GM12872 (cell line): ENCODE results near the gene ACOT11.

Source experiments
- TF ChIP-seq, protein P1 (sequence below): IDR thresholded peaks from 3 replicates; pipeline ENCODE4 v1.5.1; 2011; ENCODE audit warnings: low read depth, mild to moderate bottlenecking, low read length, moderate library complexity; ENCODE audit not compliant: insufficient read depth

Gene ACOT11

DNA sequence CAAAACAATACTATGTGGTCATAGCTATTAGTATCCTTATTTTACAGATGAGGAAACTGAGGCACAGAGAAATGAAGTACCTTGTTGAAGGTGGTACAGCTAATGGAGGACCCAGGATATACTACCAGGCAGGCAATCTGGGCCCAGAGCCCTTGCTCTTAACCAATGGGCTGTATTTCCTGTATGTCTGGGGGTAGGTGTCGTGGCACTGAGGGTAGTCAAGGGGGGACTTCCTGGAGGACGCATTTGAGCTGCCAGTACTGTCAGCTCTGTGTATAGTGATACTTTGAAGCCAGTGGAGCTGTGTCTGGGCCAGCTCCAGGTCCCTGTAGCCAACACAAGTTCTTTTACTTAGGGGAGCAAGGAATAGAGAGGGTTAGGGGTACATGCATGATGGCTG, 40.3 kb downstream of the ACOT11 start:
- TF ChIP-seq, protein P1, sequence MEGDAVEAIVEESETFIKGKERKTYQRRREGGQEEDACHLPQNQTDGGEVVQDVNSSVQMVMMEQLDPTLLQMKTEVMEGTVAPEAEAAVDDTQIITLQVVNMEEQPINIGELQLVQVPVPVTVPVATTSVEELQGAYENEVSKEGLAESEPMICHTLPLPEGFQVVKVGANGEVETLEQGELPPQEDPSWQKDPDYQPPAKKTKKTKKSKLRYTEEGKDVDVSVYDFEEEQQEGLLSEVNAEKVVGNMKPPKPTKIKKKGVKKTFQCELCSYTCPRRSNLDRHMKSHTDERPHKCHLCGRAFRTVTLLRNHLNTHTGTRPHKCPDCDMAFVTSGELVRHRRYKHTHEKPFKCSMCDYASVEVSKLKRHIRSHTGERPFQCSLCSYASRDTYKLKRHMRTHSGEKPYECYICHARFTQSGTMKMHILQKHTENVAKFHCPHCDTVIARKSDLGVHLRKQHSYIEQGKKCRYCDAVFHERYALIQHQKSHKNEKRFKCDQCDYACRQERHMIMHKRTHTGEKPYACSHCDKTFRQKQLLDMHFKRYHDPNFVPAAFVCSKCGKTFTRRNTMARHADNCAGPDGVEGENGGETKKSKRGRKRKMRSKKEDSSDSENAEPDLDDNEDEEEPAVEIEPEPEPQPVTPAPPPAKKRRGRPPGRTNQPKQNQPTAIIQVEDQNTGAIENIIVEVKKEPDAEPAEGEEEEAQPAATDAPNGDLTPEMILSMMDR = no peak

DNA sequence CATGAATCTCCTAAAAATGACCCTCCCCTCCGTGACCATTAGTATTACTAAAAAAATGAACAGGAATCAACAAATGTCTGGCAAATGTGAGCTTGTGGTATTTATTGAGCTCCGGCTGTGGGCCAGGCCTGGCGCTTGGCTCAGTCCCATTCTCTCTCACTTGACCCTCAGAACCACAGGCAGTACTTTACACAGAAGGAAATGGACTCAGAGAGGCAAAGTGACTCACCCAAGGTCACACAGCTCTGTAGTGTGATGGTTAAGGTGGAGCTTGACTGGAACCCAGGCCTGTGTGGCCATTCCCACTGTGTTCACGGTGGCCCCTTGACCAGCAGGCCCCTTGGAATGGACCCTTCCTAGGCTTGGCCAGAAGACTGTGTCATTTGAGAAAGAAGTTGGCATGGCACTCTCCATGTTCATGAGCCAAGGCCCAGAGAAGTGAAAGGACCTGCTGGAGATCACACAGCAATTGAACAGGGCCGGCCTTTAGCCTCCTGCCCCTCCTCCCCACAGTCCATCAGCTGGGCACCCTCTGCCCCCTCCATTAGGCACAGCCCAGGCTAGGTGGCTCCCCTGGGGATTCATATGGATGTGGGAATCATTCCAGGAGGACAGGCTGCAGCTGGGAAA, 43.2 kb downstream of the ACOT11 start:
- TF ChIP-seq, protein P1 = no peak

DNA sequence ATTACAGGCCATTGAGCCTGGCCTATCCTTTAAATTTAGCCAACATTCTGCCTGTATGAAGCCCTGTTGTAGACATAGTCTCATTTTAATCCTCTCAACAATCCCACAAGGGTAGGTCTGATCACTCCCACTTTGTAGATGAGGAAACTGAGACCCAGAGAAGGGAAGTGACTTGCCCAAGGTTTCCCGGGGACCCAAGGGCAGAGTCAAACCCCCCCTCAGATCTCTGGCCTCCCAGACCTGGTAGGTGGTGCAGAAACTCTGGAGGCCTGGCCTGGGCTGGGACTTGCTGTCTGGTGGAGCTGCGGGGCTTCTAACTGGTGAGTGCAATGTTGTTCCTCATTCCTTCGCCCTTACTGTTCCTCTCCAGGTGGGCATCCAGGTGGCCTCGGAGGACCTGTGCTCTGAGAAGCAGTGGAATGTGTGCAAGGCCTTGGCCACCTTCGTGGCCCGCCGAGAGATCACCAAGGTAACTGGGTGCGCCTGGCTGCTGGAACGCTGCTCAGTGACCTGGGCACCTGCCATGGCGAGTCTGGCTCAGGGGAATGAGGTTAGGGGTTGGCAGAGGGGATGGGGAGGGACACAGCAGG, 45.6 kb downstream of the ACOT11 start:
- TF ChIP-seq, protein P1 = no peak

DNA sequence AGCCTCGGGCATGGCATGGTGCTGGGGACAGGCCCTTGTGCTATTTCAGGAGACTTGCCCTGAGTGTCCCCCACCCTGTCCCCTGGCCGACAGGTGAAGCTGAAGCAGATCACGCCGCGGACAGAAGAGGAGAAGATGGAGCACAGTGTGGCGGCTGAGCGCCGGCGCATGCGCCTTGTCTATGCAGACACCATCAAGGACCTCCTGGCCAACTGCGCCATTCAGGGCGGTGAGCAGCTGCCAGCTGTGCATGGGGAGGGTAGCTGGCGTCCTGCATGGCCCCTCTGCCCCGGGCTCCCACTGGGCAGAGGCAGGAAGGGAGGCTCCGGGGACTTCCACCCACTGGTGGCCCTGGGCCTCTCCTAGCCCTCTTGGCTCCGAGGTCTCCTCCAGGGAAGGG, 46.4 kb downstream of the ACOT11 start:
- TF ChIP-seq, protein P1 = no peak

DNA sequence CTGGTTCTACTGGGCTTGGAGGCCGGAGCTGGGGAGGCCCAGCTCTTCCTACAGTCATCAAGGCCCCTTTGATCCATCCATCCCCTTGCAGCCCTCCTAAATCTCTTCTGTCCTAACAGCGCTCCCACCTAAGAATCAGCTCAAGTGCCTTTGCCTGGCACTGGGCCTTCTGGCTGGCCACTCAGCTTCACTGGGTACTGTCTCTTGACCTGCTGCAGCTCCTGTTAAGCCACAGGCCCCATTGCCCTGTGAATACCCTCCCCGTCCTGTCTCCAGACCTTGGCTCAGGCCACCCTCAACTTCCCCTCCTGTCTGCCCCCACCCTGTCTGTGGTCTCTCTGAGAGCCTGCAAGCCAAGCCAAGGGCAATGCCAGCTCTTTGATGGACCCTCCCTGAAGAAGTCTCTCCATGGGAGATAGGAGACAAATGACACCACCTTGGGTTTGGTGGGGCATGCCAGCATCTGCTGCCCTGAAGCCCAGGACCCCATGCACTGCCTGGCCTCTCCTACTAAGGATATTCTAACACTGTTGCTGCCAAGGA, 48.0 kb downstream of the ACOT11 start:
- TF ChIP-seq, protein P1 = no peak

DNA sequence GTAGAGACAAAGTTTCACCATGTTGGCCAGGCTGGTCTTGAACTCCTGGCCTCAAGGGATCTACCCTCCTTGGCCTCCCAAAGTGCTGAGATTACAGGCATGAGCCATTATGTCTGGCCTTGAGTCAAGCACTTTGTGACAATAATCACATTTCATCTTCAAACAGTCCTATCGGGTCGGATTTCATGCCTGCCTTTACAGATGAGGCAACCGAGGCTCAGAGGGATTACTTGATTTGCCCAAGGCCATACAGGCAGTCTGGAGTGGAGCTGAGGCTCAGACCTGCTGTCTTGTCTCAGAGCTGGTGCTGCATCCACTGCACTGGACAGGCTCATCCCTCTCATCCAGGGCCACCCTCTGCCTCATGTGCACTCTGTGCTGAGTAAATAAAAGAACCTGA, 48.7 kb downstream of the ACOT11 start:
- TF ChIP-seq, protein P1 = no peak

DNA sequence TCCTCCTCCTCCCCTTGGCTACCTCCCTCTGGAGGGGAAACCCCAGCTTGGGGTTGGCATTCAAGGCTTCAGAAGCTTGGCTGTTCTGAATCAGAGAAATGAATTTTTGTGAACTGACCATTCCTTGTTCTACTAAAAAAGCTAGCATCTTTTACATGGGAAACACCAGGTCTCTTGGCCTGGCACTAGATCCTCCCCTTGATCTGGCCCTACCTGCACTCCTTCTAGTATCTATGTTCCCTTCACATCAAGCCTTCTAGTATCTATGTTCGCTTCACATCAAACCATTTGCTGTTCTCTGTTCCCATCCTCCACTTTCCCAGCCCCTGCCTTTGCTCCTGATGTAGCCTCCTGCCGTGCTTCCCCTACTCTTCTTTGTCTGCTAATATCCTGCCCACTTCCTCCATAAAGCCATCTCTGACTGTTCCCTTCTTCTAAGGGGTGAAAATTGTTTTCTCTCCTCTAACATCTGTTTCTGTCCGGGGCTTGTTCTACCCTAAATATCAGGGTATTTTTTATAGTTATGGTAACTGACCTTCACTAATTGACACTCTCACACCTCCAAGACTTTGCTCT, 49.5 kb downstream of the ACOT11 start:
- TF ChIP-seq, protein P1 = no peak
